ENCODE results near the gene EBLN1. TPM values are rescaled to one million over a fixed set of nuclear protein-coding genes. Genes with fewer than 3 reads are reported as not detected.

Gene EBLN1
- total RNA-seq (2021; fragmentation: NEBNext Ultra II Directional; extraction: Animal tissue kit (Norgen Biotek cat#: 25700)) = not detected in 2 replicates
- polyA plus RNA-seq (2011; rRNA removed) = not detected in 2 replicates
- polyA plus RNA-seq (2011; cell fraction: cytosol; rRNA removed) = not detected
- not detected for polyA plus RNA-seq (2011; cell fraction: nucleus; rRNA removed)
- not detected in 4 replicates for polyA plus RNA-seq (2012, experiment 1 of 2)
- not detected for polyA plus RNA-seq (2012, experiment 2 of 2)
- polyA plus RNA-seq (2013, experiment 1 of 2) = 0.06 TPM
- 0.06 TPM for polyA plus RNA-seq (2013, experiment 2 of 2)
- not detected in 2 replicates for polyA minus RNA-seq (2011; rRNA and poly(A)+ RNA removed)
- not detected for polyA minus RNA-seq (2011; cell fraction: cytosol; rRNA and poly(A)+ RNA removed)
- polyA minus RNA-seq (2011; cell fraction: nucleus; rRNA and poly(A)+ RNA removed) = not detected
- long read RNA-seq, experiment 1 = 0 reads
- long read RNA-seq, experiment 2 = 0 reads

- H2BK120ac ChIP-seq (replicated peaks; ENCODE audit: low read depth, low read length) = no peak within 1 kb of the TSS
- ChIA-PET CTCF (ENCODE audit: partially characterized antibody) (interaction anchor here (0.9 to 1.9 kb wide), 4 partner anchors 14 to 224 kb away, joined by 3 to 10 read pairs (median 4); no protein-coding TSS in a partner anchor), POLR2A (ENCODE audit: partially characterized antibody) (no interaction called here)
- H2BK5ac ChIP-seq (ENCODE audit: low read depth, low read length) = no peak within 1 kb of the TSS
- no peak within 1 kb of the TSS for H4K91ac ChIP-seq (replicated peaks; ENCODE audit: insufficient read length, low read length)
- WGBS, 2 experiments (ENCODE audit: extremely low coverage in 1 of 2, insufficient coverage in 1 of 2, insufficient read length in 1 of 2, insufficient replicate concordance in 2 of 2, low coverage in 1 of 2, low lambda C conversion rate in 2 of 2, missing lambda C conversion rate in 1 of 2) = 93% methylated on average over 7 of the region's 7 CpGs; no CpG with 5 or more reads in 1 of the 2 experiments
- peak within 1 kb of the TSS; percentile 46; the same call in 1 of the 2 replicates for H2BK15ac ChIP-seq (ENCODE audit: low read length)
- TF ChIP-seq POU5F1 (IDR thresholded peaks at IDR 0.05; ENCODE audit: low read depth, low read length) (no peak), RFX5 (IDR thresholded peaks at IDR 0.05; ENCODE audit: borderline replicate concordance, low read depth, low read length) (no peak)
- H3K4me2 ChIP-seq (ENCODE audit: insufficient read depth in 1 of 2, low read depth in 2 of 2, low read length in 2 of 2) = no peak within 1 kb of the TSS
- no peaks in the 10 kb centered on the region for H3K27me3 ChIP-seq (replicated peaks in 1 of 4; ENCODE audit: control insufficient read depth in 3 of 4, extremely low read depth in 1 of 4, insufficient read depth in 3 of 4, low read length in 3 of 4)
- H2AK5ac ChIP-seq (ENCODE audit: low read depth, low read length) = no peak within 1 kb of the TSS
- no peaks in the 10 kb centered on the region for H3K79me1 ChIP-seq (ENCODE audit: low read depth, low read length)
- no peak within 1 kb of the TSS for H3K4me3 ChIP-seq (ENCODE audit: extremely low read depth in 1 of 4, insufficient read depth in 2 of 4, low read depth in 3 of 4, low read length in 4 of 4)
- no peaks in the 10 kb centered on the region for H4K20me1 ChIP-seq (replicated peaks in 1 of 2; ENCODE audit: control insufficient read depth in 1 of 2, insufficient read depth in 2 of 2, low read length in 2 of 2)
- no peaks in the 10 kb centered on the region for H3K9me3 ChIP-seq (ENCODE audit: insufficient read depth in 2 of 2, low read depth in 1 of 2, low read length in 1 of 2)
- H3K79me2 ChIP-seq (ENCODE audit: control insufficient read depth in 1 of 2, insufficient read depth in 2 of 2, low read length in 2 of 2) = no peaks in the 10 kb centered on the region
- no peak within 1 kb of the TSS for H2BK12ac ChIP-seq (ENCODE audit: low read depth, low read length)
- H3K14ac ChIP-seq (ENCODE audit: insufficient read length) = no peak within 1 kb of the TSS
- no peak for FAIRE-seq
- no peak for DNase-seq (ENCODE audit: low read depth in 1 of 2, low spot score in 2 of 2)
- no peak within 1 kb of the TSS for H3K4ac ChIP-seq (replicated peaks; ENCODE audit: insufficient read length, low read depth, low read length)
- no peaks in the 10 kb centered on the region for H3K36me3 ChIP-seq (ENCODE audit: control insufficient read depth in 2 of 4, insufficient read depth in 4 of 4, low read length in 3 of 4)
- H3K4me1 ChIP-seq (replicated peaks in 1 of 4; ENCODE audit: control insufficient read depth in 3 of 4, insufficient read depth in 4 of 4, low read length in 3 of 4) = no peaks in the 10 kb centered on the region
- no peak within 1 kb of the TSS for H3K23ac ChIP-seq (ENCODE audit: insufficient read length)
- H3K27ac ChIP-seq (ENCODE audit: low read depth, low read length) = no peak within 1 kb of the TSS
- H3K56ac ChIP-seq (replicated peaks; ENCODE audit: insufficient read length, low read depth, low read length) = no peak within 1 kb of the TSS
- no peak within 1 kb of the TSS for H2BK20ac ChIP-seq (ENCODE audit: low read length)
- no peak within 1 kb of the TSS for H4K8ac ChIP-seq (ENCODE audit: extremely low read depth, insufficient read depth, low read length)
- H3K18ac ChIP-seq (ENCODE audit: extremely low read depth, low read length) = no peak within 1 kb of the TSS
- H2AFZ ChIP-seq (ENCODE audit: low read length) = no peak within 1 kb of the TSS; the same call in 1 of the 2 replicates
- H4K5ac ChIP-seq (ENCODE audit: insufficient read length, low read depth, low read length) = no peak within 1 kb of the TSS
- H3K9ac ChIP-seq (replicated peaks in 1 of 4; ENCODE audit: extremely low read depth in 1 of 4, low read depth in 3 of 4, low read length in 3 of 4) = no peak within 1 kb of the TSS
- no peaks in the 10 kb centered on the region for H3K23me2 ChIP-seq (ENCODE audit: low read depth, low read length)
Observed at GRCh38 chr10:22217842-22218241, at the start of gene EBLN1. Gene EBLN1 (minus strand): TSS chr10:22218015. CDS start chr10:22209983, 8,032 bp downstream.

Data from H1 (cell line).